DMS153 treated with DMSO at 0.1 percent for 48 hours (cell line): Measurements from ENCODE around the gene ENOX1.

Experiments
- DNase-seq: peaks from one replicate; lab custom pipeline; 2025; ENCODE audit not compliant: unreplicated experiment; lab: John Stamatoyannopoulos, UW

The ENOX1 gene

GRCh38 chr13:43785650-43786471 is 911 bp downstream of the ENOX1 start:
- peak; percentile 35 for DNase-seq

GRCh38 chr13:43785261-43785649 is 1.5 kb downstream of the ENOX1 start:
- DNase-seq: no peak

- DNase-seq: no peak
Measured at GRCh38 chr13:43784496-43784895, 2.3 kb downstream of the ENOX1 start.

- DNase-seq: peak; percentile 81
Measured at GRCh38 chr13:43783820-43784219, 3.0 kb downstream of the ENOX1 start.

GRCh38 chr13:43782686-43783085 is 4.1 kb downstream of the ENOX1 start:
- no peak for DNase-seq

GRCh38 chr13:43780666-43781065 is 6.1 kb downstream of the ENOX1 start:
- DNase-seq: no peak

GRCh38 chr13:43776501-43777079 is 10.2 kb downstream of the ENOX1 start:
- DNase-seq: no peak

- DNase-seq: no peak
Measured at GRCh38 chr13:43776006-43776405, 10.8 kb downstream of the ENOX1 start.

GRCh38 chr13:43773602-43774001 is 13.2 kb downstream of the ENOX1 start:
- no peak for DNase-seq

GRCh38 chr13:43770871-43771270 is 15.9 kb downstream of the ENOX1 start:
- no peak for DNase-seq

GRCh38 chr13:43769529-43769928 is 17.2 kb downstream of the ENOX1 start:
- DNase-seq: no peak

- no peak for DNase-seq
Measured at GRCh38 chr13:43767341-43767931, 19.3 kb downstream of the ENOX1 start.

- DNase-seq: no peak
Measured at GRCh38 chr13:43766725-43767124, 20.0 kb downstream of the ENOX1 start.

GRCh38 chr13:43764349-43764748 is 22.4 kb downstream of the ENOX1 start:
- DNase-seq: no peak

GRCh38 chr13:43763143-43763759 is 23.5 kb downstream of the ENOX1 start:
- no peak for DNase-seq

- no peak for DNase-seq
Measured at GRCh38 chr13:43761616-43762315, 25.0 kb downstream of the ENOX1 start.

GRCh38 chr13:43760257-43760656 is 26.5 kb downstream of the ENOX1 start:
- no peak for DNase-seq

- DNase-seq: no peak
Measured at GRCh38 chr13:43758834-43759233, 27.9 kb downstream of the ENOX1 start.

- DNase-seq: no peak
Measured at GRCh38 chr13:43757266-43757665, 29.5 kb downstream of the ENOX1 start.

GRCh38 chr13:43755844-43756243 is 30.9 kb downstream of the ENOX1 start:
- DNase-seq: no peak

GRCh38 chr13:43751624-43752023 is 35.1 kb downstream of the ENOX1 start:
- DNase-seq: no peak
